ENCODE results near the gene PRKCI.

PRKCI gene

DNA sequence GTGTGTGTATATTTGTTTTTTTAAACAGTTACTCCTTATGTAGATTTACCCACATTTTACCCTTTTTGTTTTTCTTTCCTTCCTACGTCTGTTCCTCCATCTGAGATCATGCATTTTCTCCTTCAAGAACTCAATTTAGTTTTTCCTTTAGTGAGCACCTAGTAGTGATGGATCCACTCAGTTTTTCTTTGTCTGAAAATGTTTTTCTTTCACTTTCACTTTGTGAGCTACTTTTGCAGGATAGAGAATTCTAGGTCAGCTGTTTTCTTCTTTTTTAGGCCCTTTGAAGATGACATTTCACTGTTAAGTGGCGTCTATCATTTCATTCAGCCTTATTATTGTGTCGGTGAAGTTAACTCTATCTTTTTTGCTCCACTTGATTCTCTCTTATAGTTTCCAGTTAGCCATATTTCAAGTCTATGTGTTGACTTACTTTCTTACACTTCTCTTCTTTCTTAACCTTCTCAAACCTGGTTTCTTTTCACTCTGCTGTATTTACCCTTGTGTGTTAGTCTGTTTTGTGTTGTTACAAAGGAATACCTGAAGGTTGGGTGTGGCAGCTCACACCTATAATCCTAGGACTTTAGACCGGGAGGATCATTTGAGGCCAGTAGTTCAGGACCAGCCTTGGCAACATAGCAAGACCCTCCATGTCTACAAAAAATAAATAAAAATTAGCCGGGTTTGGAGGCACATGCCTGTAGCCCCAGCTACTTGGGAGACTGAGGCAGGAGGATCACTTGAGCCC, 55.8 kb downstream of the PRKCI start:
- no peak overlapping the region for H3K27ac ChIP-seq
- no peak for DNase-seq (ENCODE audit: low spot score)
- ChIA-PET POLR2A (ENCODE audit: low non-redundant PET) (no interaction called here), CTCF (interaction anchor here (0.6 to 0.7 kb wide), 2 partner anchors 111 to 690 kb away, joined by 3 read pairs; no protein-coding TSS in a partner anchor)
- no peak for TF ChIP-seq CTCF (conservative IDR thresholded peaks at IDR 0.05; ENCODE audit: low read depth)

GRCh38 chr3:170278627-170279026, 56.4 kb downstream of the PRKCI start:
- H3K27ac ChIP-seq, result no peak overlapping the region
- no peak for TF ChIP-seq CTCF (conservative IDR thresholded peaks at IDR 0.05; ENCODE audit: low read depth)
- CTCF ChIA-PET, result interaction anchor here (0.6 to 0.7 kb wide), 2 partner anchors 112 to 690 kb away, joined by 3 read pairs; no protein-coding TSS in a partner anchor
- POLR2A ChIA-PET (ENCODE audit: low non-redundant PET), result no interaction called here
- no peak for DNase-seq (ENCODE audit: low spot score)

- no peak for DNase-seq (ENCODE audit: low spot score)
- POLR2A ChIA-PET (ENCODE audit: low non-redundant PET), result no interaction called here
- CTCF ChIA-PET, result interaction anchor here (0.5 kb wide), 1 partner anchor 94 kb away, joined by 3 read pairs; no protein-coding TSS in a partner anchor
- TF ChIP-seq CTCF (conservative IDR thresholded peaks at IDR 0.05; ENCODE audit: low read depth), result no peak
- H3K27ac ChIP-seq, result no peak overlapping the region
These were observed 68.0 kb downstream of the PRKCI start for GRCh38 chr3:170290194-170290593.

DNA sequence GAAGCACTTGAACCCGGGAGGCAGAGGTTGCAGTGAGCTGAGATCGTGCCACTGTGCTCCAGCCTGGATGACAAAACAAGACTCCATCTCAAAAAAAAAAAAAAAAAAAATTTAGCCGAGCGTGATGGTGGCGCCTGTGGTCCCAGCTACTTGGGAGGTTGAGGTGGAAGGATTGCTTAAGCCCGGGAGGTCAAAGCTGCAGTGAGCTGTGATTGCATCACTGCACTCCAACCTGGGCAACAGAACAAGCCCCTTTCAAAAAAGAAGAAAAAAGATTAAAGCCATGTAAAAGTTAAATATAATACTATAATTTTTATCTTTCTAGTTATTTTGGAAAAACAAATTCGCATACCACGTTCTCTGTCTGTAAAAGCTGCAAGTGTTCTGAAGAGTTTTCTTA, 73.4 kb downstream of the PRKCI start:
- no peak for DNase-seq (ENCODE audit: low spot score)
- POLR2A ChIA-PET (ENCODE audit: low non-redundant PET), result no interaction called here

GRCh38 chr3:170296703-170297102, 74.5 kb downstream of the PRKCI start:
- DNase-seq (ENCODE audit: low spot score), result no peak
- CTCF ChIA-PET, result no interaction called here
- no peak for TF ChIP-seq CTCF (conservative IDR thresholded peaks at IDR 0.05; ENCODE audit: low read depth)
- POLR2A ChIA-PET (ENCODE audit: low non-redundant PET), result no interaction called here
- H3K27ac ChIP-seq, result no peak overlapping the region

More for the DNA sequence above, 73.4 kb downstream of the PRKCI start:
- CTCF ChIA-PET, result no interaction called here
- no peak overlapping the region for H3K27ac ChIP-seq
- TF ChIP-seq CTCF (conservative IDR thresholded peaks at IDR 0.05; ENCODE audit: low read depth), result no peak

GRCh38 chr3:170301405-170301804, 79.2 kb downstream of the PRKCI start:
- CTCF ChIA-PET, result interaction anchor here (0.7 kb wide), 1 partner anchor 66 kb away, joined by 3 read pairs; no protein-coding TSS in a partner anchor
- TF ChIP-seq CTCF (conservative IDR thresholded peaks at IDR 0.05; ENCODE audit: low read depth), result no peak
- no peak for DNase-seq (ENCODE audit: low spot score)
- POLR2A ChIA-PET (ENCODE audit: low non-redundant PET), result no interaction called here
- H3K27ac ChIP-seq, result no peak overlapping the region

All from RWPE1 (cell line).